Colonic mucosa (tissue), 4 donors: ENCODE results near the gene CENPM. TPM values are rescaled to one million over a fixed set of nuclear protein-coding genes. Genes with fewer than 3 reads are reported as not detected.

Experiments
- DNase-seq: peaks from one replicate; pipeline ENCODE4 v3.0.0-alpha.2; 2020
- H3K27ac ChIP-seq: fragments of 200-600 bp; one replicate; pipeline ENCODE4 v1.8.0; 2021
- H3K27me3 ChIP-seq: fragments of 200-600 bp; one replicate; pipeline ENCODE4 v1.8.0; 2021
- H3K36me3 ChIP-seq: fragments of 200-600 bp; one replicate; pipeline ENCODE4 v1.8.0; 2021
- H3K4me1 ChIP-seq: fragments of 200-600 bp; one replicate; pipeline ENCODE4 v1.8.0; 2021; ENCODE audit warnings: mild to moderate bottlenecking
- H3K4me3 ChIP-seq: fragments of 200-600 bp; one replicate; pipeline ENCODE4 v1.8.0; 2021
- H3K9ac ChIP-seq, 2 donors: one replicate each; pipeline ENCODE4 v1.7.0; 2013; ENCODE audit warnings: control low read depth in 2 of 2, low read depth in 2 of 2, low read length in 2 of 2
- H3K9me3 ChIP-seq: fragments of 200-600 bp; one replicate; pipeline ENCODE4 v1.8.0; 2021
- intact Hi-C: fragments of 100-400 bp; cut with DNase I; formaldehyde crosslinking; loops from one replicate; pipeline ENCODE4 v1.14.1; 2022
- total RNA-seq, 2 donors: library from RNA; stranded (reverse); fragmentation: NEBNext Ultra II Directional in 1 of 2; extraction: Animal tissue kit (Norgen Biotek cat#: 25700) in 1 of 2; gene quantifications; one replicate each; pipeline ENCODE4 v1.2.1, GENCODE V29; 2021
- TF ChIP-seq, protein P1 (sequence below): fragments of 200-600 bp; IDR thresholded peaks from one replicate; pipeline ENCODE4 v1.8.0; 2022; ENCODE audit warnings: antibody characterized with exemption, mild to moderate bottlenecking
- donor health status: healthy.
- donor health status: DM: no; HTN: no; CAD: no.
- donor health status: DM: no; HTN: no; CAD: no.

Gene CENPM
- total RNA-seq, 2 donors from 2014 or later, result 13.7 to 64.3 TPM

GRCh38 chr22:41899992-41900651, 46.8 kb downstream of the CENPM start:
- no peaks in the 10 kb centered on the region for H3K27me3 ChIP-seq
- no peak overlapping the region for H3K4me3 ChIP-seq
- intact Hi-C loops, result no loop called here
- H3K27ac ChIP-seq, result no peak overlapping the region
- no peak overlapping the region for H3K9ac ChIP-seq
- no peaks in the 10 kb centered on the region for H3K4me1 ChIP-seq
- H3K9me3 ChIP-seq, result no peaks in the 10 kb centered on the region
- H3K36me3 ChIP-seq, result peaks cover 27% of the 10 kb centered on the region
- DNase-seq, result no peak
- TF ChIP-seq, protein P1, sequence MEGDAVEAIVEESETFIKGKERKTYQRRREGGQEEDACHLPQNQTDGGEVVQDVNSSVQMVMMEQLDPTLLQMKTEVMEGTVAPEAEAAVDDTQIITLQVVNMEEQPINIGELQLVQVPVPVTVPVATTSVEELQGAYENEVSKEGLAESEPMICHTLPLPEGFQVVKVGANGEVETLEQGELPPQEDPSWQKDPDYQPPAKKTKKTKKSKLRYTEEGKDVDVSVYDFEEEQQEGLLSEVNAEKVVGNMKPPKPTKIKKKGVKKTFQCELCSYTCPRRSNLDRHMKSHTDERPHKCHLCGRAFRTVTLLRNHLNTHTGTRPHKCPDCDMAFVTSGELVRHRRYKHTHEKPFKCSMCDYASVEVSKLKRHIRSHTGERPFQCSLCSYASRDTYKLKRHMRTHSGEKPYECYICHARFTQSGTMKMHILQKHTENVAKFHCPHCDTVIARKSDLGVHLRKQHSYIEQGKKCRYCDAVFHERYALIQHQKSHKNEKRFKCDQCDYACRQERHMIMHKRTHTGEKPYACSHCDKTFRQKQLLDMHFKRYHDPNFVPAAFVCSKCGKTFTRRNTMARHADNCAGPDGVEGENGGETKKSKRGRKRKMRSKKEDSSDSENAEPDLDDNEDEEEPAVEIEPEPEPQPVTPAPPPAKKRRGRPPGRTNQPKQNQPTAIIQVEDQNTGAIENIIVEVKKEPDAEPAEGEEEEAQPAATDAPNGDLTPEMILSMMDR, result no peak

GRCh38 chr22:41899110-41899509, 47.8 kb downstream of the CENPM start:
- no peak overlapping the region for H3K4me3 ChIP-seq

DNA sequence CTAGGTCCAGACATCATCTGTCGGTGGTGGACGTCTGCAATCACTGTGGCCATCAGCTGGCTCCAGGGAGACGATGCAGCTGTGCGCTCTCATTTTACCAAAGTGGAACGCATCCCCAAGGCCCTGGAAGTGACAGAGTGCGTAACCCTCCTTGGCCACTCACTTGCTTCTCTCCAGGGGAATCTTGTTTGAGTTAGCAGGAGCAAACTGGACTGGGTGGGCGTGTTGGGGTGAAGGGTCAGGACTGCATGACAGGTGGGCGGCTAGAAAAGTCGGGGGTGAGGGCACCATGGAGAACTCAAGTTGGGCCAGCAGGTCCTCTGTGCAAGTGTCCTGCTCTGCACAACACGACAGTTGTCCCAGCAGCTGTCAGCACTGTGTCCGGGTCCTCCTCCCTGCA, 48.3 kb downstream of the CENPM start:
- H3K9ac ChIP-seq, result no peak overlapping the region
- no peak for DNase-seq

More at GRCh38 chr22:41899110-41899509, 47.8 kb downstream of the CENPM start:
- Histone ChIP-seq H3K36me3 (peaks cover 37% of the 10 kb centered on the region), H3K9ac (no peak overlapping the region), H3K9me3 (no peaks in the 10 kb centered on the region), H3K27ac (no peak overlapping the region), H3K4me1 (no peaks in the 10 kb centered on the region), H3K27me3 (no peaks in the 10 kb centered on the region)
- TF ChIP-seq, protein P1, result no peak
- DNase-seq, result no peak
- intact Hi-C loops, result no loop called here

DNA sequence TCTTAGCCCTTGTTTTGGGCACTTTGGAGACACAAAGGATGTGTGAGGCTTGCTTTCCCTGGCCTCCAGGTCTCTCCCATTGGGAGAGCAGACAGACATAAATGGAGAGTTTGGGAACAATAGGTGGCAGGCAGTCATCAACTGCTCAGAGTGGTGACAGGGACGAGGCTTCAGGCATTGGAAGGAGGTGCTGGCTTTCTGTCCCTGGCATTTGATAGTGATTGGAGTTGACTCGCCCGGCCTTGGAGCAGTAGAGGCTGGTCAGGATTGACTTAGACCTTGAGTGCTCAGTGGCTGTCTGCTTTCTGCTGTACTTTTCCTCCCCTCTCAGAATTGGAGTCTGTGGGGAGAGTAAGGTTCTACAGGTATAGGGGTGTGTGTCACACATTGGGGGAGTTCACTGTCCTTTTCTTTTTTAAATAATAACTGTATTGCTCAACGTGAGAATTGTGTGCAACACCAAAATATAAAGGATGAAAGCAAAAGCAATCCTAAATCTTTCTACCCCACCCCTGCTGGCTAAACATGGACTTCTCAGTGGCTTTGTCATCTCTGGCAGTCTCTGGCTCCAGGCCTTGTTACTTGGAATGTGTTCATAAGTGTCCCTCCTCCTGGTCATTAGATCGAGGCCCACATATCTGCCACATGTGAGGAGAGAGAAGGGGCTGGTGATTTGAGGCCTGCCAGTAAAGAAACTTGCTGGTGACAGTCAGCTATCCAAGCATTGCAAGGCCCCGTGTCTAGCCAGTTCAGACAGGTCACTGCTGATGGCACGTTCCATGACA, 53.2 kb downstream of the CENPM start:
- intact Hi-C loops, result no loop called here
- no peak overlapping the region for H3K4me3 ChIP-seq

More for the DNA sequence above, 48.3 kb downstream of the CENPM start:
- TF ChIP-seq, protein P1, result no peak
- Histone ChIP-seq H3K27ac (no peak overlapping the region), H3K36me3 (peaks cover 41% of the 10 kb centered on the region), H3K4me3 (no peak overlapping the region), H3K9me3 (no peaks in the 10 kb centered on the region), H3K27me3 (no peaks in the 10 kb centered on the region), H3K4me1 (no peaks in the 10 kb centered on the region)
- intact Hi-C loops, result no loop called here

DNA sequence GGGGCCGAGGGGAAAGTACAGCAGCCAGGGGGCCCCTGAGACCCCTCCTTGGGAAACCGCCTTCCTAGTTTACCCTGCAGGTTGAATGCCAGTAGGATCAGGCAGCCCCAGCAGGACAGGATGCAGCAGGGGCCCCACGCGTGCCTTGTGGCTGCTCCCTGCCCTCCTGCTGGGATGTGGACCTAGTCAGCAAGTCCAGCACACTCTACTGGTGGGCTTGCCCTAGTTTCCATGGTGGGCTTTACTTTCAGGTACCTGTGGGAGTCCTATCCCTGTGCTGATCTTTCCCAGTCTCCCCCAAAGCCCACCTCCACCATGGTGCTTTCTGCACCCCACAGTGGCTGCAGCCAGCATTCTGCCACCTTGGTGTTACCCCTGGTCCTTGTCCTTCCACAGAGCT, 54.2 kb downstream of the CENPM start:
- no peak for DNase-seq
- Histone ChIP-seq H3K4me3 (no peak overlapping the region), H3K36me3 (peaks cover 38% of the 10 kb centered on the region), H3K27me3 (no peaks in the 10 kb centered on the region), H3K4me1 (no peaks in the 10 kb centered on the region), H3K9me3 (no peaks in the 10 kb centered on the region), H3K27ac (no peak overlapping the region), H3K9ac (no peak overlapping the region)
- intact Hi-C loops, result no loop called here
- TF ChIP-seq, protein P1, result no peak

More for the DNA sequence above, 53.2 kb downstream of the CENPM start:
- Histone ChIP-seq H3K36me3 (peaks cover 43% of the 10 kb centered on the region), H3K27ac (no peak overlapping the region), H3K4me1 (no peaks in the 10 kb centered on the region), H3K9ac (no peak overlapping the region), H3K9me3 (no peaks in the 10 kb centered on the region), H3K27me3 (no peaks in the 10 kb centered on the region)
- TF ChIP-seq, protein P1, result no peak
- no peak for DNase-seq
